ENCODE data around the gene FBXO21.
A peak's percentile ranks its signal among the peaks of the same experiment; 100 is the strongest.

Gene FBXO21

GRCh38 chr12:117213295-117213808 lies 23.1 kb upstream of the FBXO21 start:
- TF ChIP-seq, protein P1, sequence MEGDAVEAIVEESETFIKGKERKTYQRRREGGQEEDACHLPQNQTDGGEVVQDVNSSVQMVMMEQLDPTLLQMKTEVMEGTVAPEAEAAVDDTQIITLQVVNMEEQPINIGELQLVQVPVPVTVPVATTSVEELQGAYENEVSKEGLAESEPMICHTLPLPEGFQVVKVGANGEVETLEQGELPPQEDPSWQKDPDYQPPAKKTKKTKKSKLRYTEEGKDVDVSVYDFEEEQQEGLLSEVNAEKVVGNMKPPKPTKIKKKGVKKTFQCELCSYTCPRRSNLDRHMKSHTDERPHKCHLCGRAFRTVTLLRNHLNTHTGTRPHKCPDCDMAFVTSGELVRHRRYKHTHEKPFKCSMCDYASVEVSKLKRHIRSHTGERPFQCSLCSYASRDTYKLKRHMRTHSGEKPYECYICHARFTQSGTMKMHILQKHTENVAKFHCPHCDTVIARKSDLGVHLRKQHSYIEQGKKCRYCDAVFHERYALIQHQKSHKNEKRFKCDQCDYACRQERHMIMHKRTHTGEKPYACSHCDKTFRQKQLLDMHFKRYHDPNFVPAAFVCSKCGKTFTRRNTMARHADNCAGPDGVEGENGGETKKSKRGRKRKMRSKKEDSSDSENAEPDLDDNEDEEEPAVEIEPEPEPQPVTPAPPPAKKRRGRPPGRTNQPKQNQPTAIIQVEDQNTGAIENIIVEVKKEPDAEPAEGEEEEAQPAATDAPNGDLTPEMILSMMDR (IDR thresholded peaks at IDR 0.05; ENCODE audit: low read length, missing control alignments) = no peak
- no peak for DNase-seq (ENCODE audit: low read depth)
- no peak overlapping the region for H3K4me3 ChIP-seq (replicated peaks; ENCODE audit: low read depth, low read length)

- DNase-seq (ENCODE audit: low read depth) = peak; percentile 86
- TF ChIP-seq, protein P1 (IDR thresholded peaks at IDR 0.05; ENCODE audit: low read length, missing control alignments) = peak; percentile 96
- no peak overlapping the region for H3K4me3 ChIP-seq (replicated peaks; ENCODE audit: low read depth, low read length)
Observed at GRCh38 chr12:117212563-117213190, 22.4 kb upstream of the FBXO21 start.

- TF ChIP-seq, protein P1 (IDR thresholded peaks at IDR 0.05; ENCODE audit: low read length, missing control alignments) = no peak
- no peak overlapping the region for H3K4me3 ChIP-seq (replicated peaks; ENCODE audit: low read depth, low read length)
- no peak for DNase-seq (ENCODE audit: low read depth)
Observed at GRCh38 chr12:117210266-117210918, 20.1 kb upstream of the FBXO21 start.

DNA sequence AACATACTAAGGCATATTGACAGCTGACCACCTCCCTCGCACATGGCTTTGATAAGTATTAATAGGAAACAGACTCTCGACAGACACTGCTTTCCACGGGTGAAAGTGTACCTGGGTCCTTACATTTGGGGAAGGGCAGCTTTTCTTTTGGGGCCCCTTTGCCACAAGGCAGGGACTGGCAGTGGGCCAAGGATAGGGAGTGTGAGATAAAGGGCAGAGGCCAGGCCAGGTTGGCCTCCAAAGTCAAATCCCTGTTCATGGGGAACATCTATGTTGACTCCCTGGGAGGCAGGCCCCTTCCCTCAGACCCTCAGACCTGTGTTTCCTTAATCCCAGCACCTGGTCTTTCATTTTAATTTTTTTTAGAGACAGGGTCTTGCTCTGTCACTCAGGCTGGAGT lies 19.4 kb upstream of the FBXO21 start:
- TF ChIP-seq, protein P1 (IDR thresholded peaks at IDR 0.05; ENCODE audit: low read length, missing control alignments) = no peak
- H3K4me3 ChIP-seq (replicated peaks; ENCODE audit: low read depth, low read length) = no peak overlapping the region
- no peak for DNase-seq (ENCODE audit: low read depth)

- TF ChIP-seq, protein P1 (IDR thresholded peaks at IDR 0.05; ENCODE audit: low read length, missing control alignments) = no peak
- no peak for DNase-seq (ENCODE audit: low read depth)
- no peak overlapping the region for H3K4me3 ChIP-seq (replicated peaks; ENCODE audit: low read depth, low read length)
Observed at GRCh38 chr12:117208811-117209455, 18.7 kb upstream of the FBXO21 start.

GRCh38 chr12:117208206-117208605 lies 17.9 kb upstream of the FBXO21 start:
- H3K4me3 ChIP-seq (replicated peaks; ENCODE audit: low read depth, low read length) = no peak overlapping the region
- TF ChIP-seq, protein P1 (IDR thresholded peaks at IDR 0.05; ENCODE audit: low read length, missing control alignments) = no peak
- DNase-seq (ENCODE audit: low read depth) = no peak
